Measurements from ENCODE around the gene COL6A2. TPM values are rescaled to one million over a fixed set of nuclear protein-coding genes. Genes with fewer than 3 reads are reported as not detected.

COL6A2 gene
- total RNA-seq, 1 experiment from 2014 or later = 87.0 TPM

- H3K27me3 ChIP-seq (ENCODE audit: insufficient read depth, low read length) = no peaks in the 10 kb centered on the region
- no TSS peak for BruUV-seq (replicated peaks)
- TF ChIP-seq SRF (IDR thresholded peaks at IDR 0.05; ENCODE audit: low read depth) (no peak), SIN3A (IDR thresholded peaks at IDR 0.05; ENCODE audit: low read depth) (no peak), POLR2AphosphoS5 (IDR thresholded peaks at IDR 0.05; ENCODE audit: low read depth, low read length) (no peak), ELF1 (IDR thresholded peaks at IDR 0.05; ENCODE audit: borderline replicate concordance, low read depth) (no peak), EGR1 (IDR thresholded peaks at IDR 0.05; ENCODE audit: low read depth) (no peak), MAX (IDR thresholded peaks at IDR 0.05) (no peak), RAD21 (IDR thresholded peaks at IDR 0.05; ENCODE audit: low read depth) (no peak), YY1 (IDR thresholded peaks at IDR 0.05; ENCODE audit: extremely low read depth, insufficient replicate concordance, low read depth, low read length) (no peak), TCF7L2 (IDR thresholded peaks at IDR 0.05; ENCODE audit: borderline replicate concordance, extremely low read depth, insufficient read depth, insufficient read length) (no peak), CBX3 (IDR thresholded peaks at IDR 0.05; ENCODE audit: low read depth) (no peak), ZFX (IDR thresholded peaks at IDR 0.05) (no peak), ZBTB33 (IDR thresholded peaks at IDR 0.05; ENCODE audit: extremely low read depth, insufficient replicate concordance, low read length) (no peak), ATF3 (IDR thresholded peaks at IDR 0.05) (no peak), FOSL1 (IDR thresholded peaks at IDR 0.05; ENCODE audit: low read depth) (no peak), POLR2A (IDR thresholded peaks at IDR 0.05; ENCODE audit: borderline replicate concordance, extremely low read depth, insufficient read depth, insufficient read length) (no peak), SP1 (IDR thresholded peaks at IDR 0.05; ENCODE audit: low read depth) (no peak), CEBPB (IDR thresholded peaks at IDR 0.05; ENCODE audit: low read depth) (no peak), EZH2phosphoT487 (IDR thresholded peaks at IDR 0.05; ENCODE audit: borderline replicate concordance) (no peak)
- TF ChIP-seq, protein P1, sequence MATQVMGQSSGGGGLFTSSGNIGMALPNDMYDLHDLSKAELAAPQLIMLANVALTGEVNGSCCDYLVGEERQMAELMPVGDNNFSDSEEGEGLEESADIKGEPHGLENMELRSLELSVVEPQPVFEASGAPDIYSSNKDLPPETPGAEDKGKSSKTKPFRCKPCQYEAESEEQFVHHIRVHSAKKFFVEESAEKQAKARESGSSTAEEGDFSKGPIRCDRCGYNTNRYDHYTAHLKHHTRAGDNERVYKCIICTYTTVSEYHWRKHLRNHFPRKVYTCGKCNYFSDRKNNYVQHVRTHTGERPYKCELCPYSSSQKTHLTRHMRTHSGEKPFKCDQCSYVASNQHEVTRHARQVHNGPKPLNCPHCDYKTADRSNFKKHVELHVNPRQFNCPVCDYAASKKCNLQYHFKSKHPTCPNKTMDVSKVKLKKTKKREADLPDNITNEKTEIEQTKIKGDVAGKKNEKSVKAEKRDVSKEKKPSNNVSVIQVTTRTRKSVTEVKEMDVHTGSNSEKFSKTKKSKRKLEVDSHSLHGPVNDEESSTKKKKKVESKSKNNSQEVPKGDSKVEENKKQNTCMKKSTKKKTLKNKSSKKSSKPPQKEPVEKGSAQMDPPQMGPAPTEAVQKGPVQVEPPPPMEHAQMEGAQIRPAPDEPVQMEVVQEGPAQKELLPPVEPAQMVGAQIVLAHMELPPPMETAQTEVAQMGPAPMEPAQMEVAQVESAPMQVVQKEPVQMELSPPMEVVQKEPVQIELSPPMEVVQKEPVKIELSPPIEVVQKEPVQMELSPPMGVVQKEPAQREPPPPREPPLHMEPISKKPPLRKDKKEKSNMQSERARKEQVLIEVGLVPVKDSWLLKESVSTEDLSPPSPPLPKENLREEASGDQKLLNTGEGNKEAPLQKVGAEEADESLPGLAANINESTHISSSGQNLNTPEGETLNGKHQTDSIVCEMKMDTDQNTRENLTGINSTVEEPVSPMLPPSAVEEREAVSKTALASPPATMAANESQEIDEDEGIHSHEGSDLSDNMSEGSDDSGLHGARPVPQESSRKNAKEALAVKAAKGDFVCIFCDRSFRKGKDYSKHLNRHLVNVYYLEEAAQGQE (IDR thresholded peaks at IDR 0.05; ENCODE audit: low read depth) = no peak
- TF ChIP-seq, protein P2, sequence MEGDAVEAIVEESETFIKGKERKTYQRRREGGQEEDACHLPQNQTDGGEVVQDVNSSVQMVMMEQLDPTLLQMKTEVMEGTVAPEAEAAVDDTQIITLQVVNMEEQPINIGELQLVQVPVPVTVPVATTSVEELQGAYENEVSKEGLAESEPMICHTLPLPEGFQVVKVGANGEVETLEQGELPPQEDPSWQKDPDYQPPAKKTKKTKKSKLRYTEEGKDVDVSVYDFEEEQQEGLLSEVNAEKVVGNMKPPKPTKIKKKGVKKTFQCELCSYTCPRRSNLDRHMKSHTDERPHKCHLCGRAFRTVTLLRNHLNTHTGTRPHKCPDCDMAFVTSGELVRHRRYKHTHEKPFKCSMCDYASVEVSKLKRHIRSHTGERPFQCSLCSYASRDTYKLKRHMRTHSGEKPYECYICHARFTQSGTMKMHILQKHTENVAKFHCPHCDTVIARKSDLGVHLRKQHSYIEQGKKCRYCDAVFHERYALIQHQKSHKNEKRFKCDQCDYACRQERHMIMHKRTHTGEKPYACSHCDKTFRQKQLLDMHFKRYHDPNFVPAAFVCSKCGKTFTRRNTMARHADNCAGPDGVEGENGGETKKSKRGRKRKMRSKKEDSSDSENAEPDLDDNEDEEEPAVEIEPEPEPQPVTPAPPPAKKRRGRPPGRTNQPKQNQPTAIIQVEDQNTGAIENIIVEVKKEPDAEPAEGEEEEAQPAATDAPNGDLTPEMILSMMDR (IDR thresholded peaks at IDR 0.05 in 2 of 3, conservative IDR thresholded peaks at IDR 0.05 in 1 of 3; ENCODE audit: borderline replicate concordance in 1 of 3, insufficient read depth in 1 of 3, low read depth in 2 of 3, low read length in 2 of 3) = no peak
- H3K9ac ChIP-seq (ENCODE audit: low read length) = no peak overlapping the region
- H3K4me2 ChIP-seq (ENCODE audit: low read length) = no peak overlapping the region
- RAD21 ChIA-PET (ENCODE audit: low non-redundant PET in 1 of 2, low total read pairs in 2 of 2, uncharacterized antibody in 2 of 2, unreplicated experiment in 2 of 2) = no interaction called here
- H3K4me3 ChIP-seq (replicated peaks in 1 of 2; ENCODE audit: low read depth in 1 of 2, low read length in 2 of 2) = no peak overlapping the region
- DNase-seq (ENCODE audit: low read depth, low spot score) (no peak), ATAC-seq (no peak)
- no peaks in the 10 kb centered on the region for H3K79me2 ChIP-seq (ENCODE audit: insufficient read depth, low read length)
- no peaks in the 10 kb centered on the region for H3K36me3 ChIP-seq (ENCODE audit: control insufficient read depth in 1 of 2, insufficient read depth in 2 of 2, low read length in 2 of 2)
- CTCF ChIA-PET = interaction anchor here (1.6 kb wide), 1 partner anchor 184 kb away, joined by 3 read pairs; no protein-coding TSS in a partner anchor
- H3K27ac ChIP-seq (ENCODE audit: low read depth, low read length) = no peak overlapping the region
- POLR2A ChIA-PET = interaction anchor here (0.6 kb wide), 1 partner anchor 14 kb away, joined by 3 read pairs; no protein-coding TSS in a partner anchor
- no peak overlapping the region for H2AFZ ChIP-seq (ENCODE audit: low read depth, low read length, poor library complexity, severe bottlenecking)
- peaks cover 7 to 8% of the 10 kb centered on the region in 2 experiments; a peak in 3 of 4 replicates for H3K4me1 ChIP-seq (ENCODE audit: control insufficient read depth in 1 of 2, insufficient read depth in 2 of 2, low read length in 2 of 2)
- intact Hi-C loops (cut with micrococcal nuclease) = no loop called here
- no peaks in the 10 kb centered on the region for H3K9me2 ChIP-seq (ENCODE audit: insufficient read depth)
- no peaks in the 10 kb centered on the region for H3K9me3 ChIP-seq (ENCODE audit: control insufficient read depth in 1 of 2, insufficient read depth in 1 of 2, low read depth in 1 of 2, low read length in 2 of 2)
- H4K20me1 ChIP-seq (ENCODE audit: insufficient read depth) = no peaks in the 10 kb centered on the region
Measured at GRCh38 chr21:46157396-46157986, 59.6 kb downstream of the COL6A2 start.

All from HCT116 (cell line).